ENCODE data around the gene SRPK2.

DNA sequence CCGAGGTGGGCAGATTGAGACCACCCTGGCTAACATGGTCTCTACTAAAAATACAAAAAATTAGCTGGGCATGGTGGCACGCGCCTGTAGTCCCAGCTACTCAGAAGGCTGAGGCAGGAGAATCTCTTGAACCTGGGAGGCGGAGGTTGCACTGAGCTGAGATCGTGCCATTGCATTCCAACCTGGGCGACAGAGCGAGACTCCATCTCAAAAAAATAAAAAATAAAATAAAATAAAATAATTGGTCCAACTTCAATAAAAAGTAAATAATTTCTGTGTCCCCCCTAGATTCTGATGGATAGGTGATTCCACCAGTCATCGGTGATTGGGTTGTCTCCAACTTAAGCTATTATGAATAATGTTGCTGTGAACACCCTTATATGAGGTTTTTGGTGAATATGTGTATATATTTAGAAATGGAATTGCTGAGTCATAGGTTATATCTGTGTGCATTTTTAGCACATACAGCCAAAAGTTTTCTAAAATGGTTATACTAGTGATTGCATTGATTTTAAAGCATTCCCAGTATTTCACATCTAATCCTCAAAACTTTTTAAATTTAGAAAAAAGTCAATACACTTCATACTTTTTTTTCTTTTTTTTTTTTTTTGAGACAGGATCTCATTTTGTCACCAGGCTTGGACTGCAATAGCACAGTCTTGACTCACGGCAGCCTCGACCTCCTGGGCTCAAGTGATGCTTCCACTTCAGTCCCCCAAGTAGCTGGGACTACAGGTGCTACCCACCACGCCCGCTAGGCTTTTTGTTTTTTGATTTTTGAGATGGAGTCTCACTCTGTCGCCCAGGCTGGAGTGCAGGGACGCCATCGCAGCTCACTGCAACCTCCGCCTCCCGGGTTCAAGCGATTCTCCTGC is 13.7 kb upstream of the SRPK2 start:
- TF ChIP-seq POLR2A (IDR thresholded peaks at IDR 0.05; ENCODE audit: low read depth, low read length) (no peak), TAF1 (IDR thresholded peaks at IDR 0.05; ENCODE audit: borderline replicate concordance, low read depth, low read length) (no peak)

Measured in GM12892 (cell line).